K562 (cell line): ENCODE results near the gene MGAT1. TPM values are rescaled to one million over a fixed set of nuclear protein-coding genes. Genes with fewer than 3 reads are reported as not detected.

ENCODE experiments used
- BRF1 ChIP-seq: IDR thresholded peaks from 3 replicates; pipeline ENCODE4 v1.6.1; 2011; ENCODE audit warnings: borderline replicate concordance, mild to moderate bottlenecking; ENCODE audit not compliant: insufficient read length; ENCODE audit errors: extremely low read depth
- CAMTA2 ChIP-seq: fragments of 250-450 bp; sonication (Bioruptor Pico); conservative IDR thresholded peaks from 2 replicates; pipeline ENCODE4 v1.5.1; 2022
- CUX1 ChIP-seq: fragments of 200-800 bp; sonication (Bioruptor generic); IDR thresholded peaks from 2 replicates; pipeline ENCODE4 v1.6.1; 2016; ENCODE audit warnings: missing genetic modification characterization, missing compliant biosample characterization
- MECOM ChIP-seq: fragments of 250-450 bp; sonication (Bioruptor Pico); IDR thresholded peaks from 2 replicates; pipeline ENCODE4 v1.8.0; 2022; ENCODE audit warnings: inconsistent platforms
- NCOA6 ChIP-seq: fragments of 450-650 bp; IDR thresholded peaks from 2 replicates; pipeline ENCODE4 v1.6.1; 2017; ENCODE audit warnings: mild to moderate bottlenecking
- RAD21 ChIP-seq, 2 experiments: fragments of 250-450 bp in 1 of 2; fragments of 450-650 bp in 1 of 2; sonication (Bioruptor Pico) in 1 of 2; formaldehyde crosslinking in 1 of 2; IDR thresholded peaks in 1 of 2; conservative IDR thresholded peaks in 1 of 2; 2 replicates each; pipeline versions ENCODE4 v1.4.0 to v1.8.0; 2020 to 2022; ENCODE audit warnings: mild to moderate bottlenecking in 2 of 2, moderate library complexity in 1 of 2
- RFX5 ChIP-seq: IDR thresholded peaks from 2 replicates; pipeline ENCODE4 v1.6.1; 2011; ENCODE audit warnings: low read depth, mild to moderate bottlenecking, improper control_type of control experiment, low read length
- SIN3A ChIP-seq, 2 experiments: fragments of 150-350 bp in 1 of 2; IDR thresholded peaks; 2 replicates each; pipeline ENCODE4 v1.6.1; 2011 to 2016; ENCODE audit warnings: borderline replicate concordance in 2 of 2, low read depth in 2 of 2, low read length in 2 of 2, mild to moderate bottlenecking in 2 of 2, moderate library complexity in 2 of 2; ENCODE audit not compliant: control insufficient read depth in 1 of 2
- SMAD4 ChIP-seq: fragments of 250-450 bp; sonication (Bioruptor Pico); conservative IDR thresholded peaks from 2 replicates; pipeline ENCODE4 v1.8.0; 2021; ENCODE audit warnings: inconsistent platforms, mild to moderate bottlenecking, moderate library complexity
- TEAD2 ChIP-seq: fragments of 450-650 bp; IDR thresholded peaks from 2 replicates; pipeline ENCODE4 v1.6.1; 2016; ENCODE audit warnings: missing genetic modification characterization, control low read depth, missing compliant biosample characterization
- ZBTB2 ChIP-seq: fragments of 450-650 bp; IDR thresholded peaks from 2 replicates; pipeline ENCODE4 v1.6.1; 2016; ENCODE audit warnings: antibody characterized with exemption
- ZBTB5 ChIP-seq: fragments of 450-650 bp; IDR thresholded peaks from 2 replicates; pipeline ENCODE4 v1.6.1; 2017; ENCODE audit warnings: antibody characterized with exemption
- ZNF121 ChIP-seq: sonication (generic); formaldehyde crosslinking; conservative IDR thresholded peaks from 2 replicates; pipeline ENCODE4 v1.8.0; 2022; ENCODE audit warnings: missing genetic modification reagents
- ZNF717 ChIP-seq: fragments of 250-450 bp; sonication (Bioruptor Pico); IDR thresholded peaks from 2 replicates; pipeline ENCODE4 v1.5.0; 2021
- polyA plus RNA-seq, 8 experiments: library from polyadenylated mRNA; depleted of rRNA in 4 of 8; stranded (reverse) in 5 of 8; unstranded in 3 of 8; fragments of >200 nt; fragmentation: Nextera tagmentation in 2 of 8; fragmentation: Illumina TruSeq in 1 of 8; extraction: Ambion mirVana in 2 of 8; extraction: Trizol in 1 of 8; gene quantifications; 2 replicates each; pipeline versions ENCODE4 v1.2.1 to v1.2.3, GENCODE V29; 2011 to 2014; ENCODE audit warnings: inconsistent platforms in 1 of 8, missing spikeins in 1 of 8
- total RNA-seq, 7 experiments: library from RNA; depleted of rRNA in 6 of 7; stranded (reverse); fragments of >200 nt in 6 of 7; fragmentation: Illumina TruSeq in 2 of 7; extraction: Trizol in 2 of 7; gene quantifications; 2 replicates each; pipeline versions ENCODE4 v1.2.1 to v1.2.3, GENCODE V29; 2011 to 2021; ENCODE audit warnings: low replicate concordance in 1 of 7
- TF ChIP-seq, protein P1 (sequence below), 2 experiments: fragments of 450-650 bp in 1 of 2; sonication (generic) in 1 of 2; formaldehyde crosslinking in 1 of 2; IDR thresholded peaks in 1 of 2; conservative IDR thresholded peaks in 1 of 2; 2 replicates each; pipeline versions ENCODE4 v1.6.1 to v1.8.1; 2016 to 2023; ENCODE audit warnings: mild to moderate bottlenecking in 2 of 2, moderate library complexity in 2 of 2, inconsistent platforms in 1 of 2, missing genetic modification reagents in 1 of 2
- TF ChIP-seq, protein P2 (sequence below): fragments of 450-650 bp; formaldehyde crosslinking; IDR thresholded peaks from 2 replicates; pipeline ENCODE4 v1.4.0; 2020; ENCODE audit warnings: mild to moderate bottlenecking, moderate library complexity

The MGAT1 gene
- total and polyA plus RNA-seq, 9 of the 15 experiments (the other 6 are each of a cell fraction or from before 2014, with no cell fraction given) = 3.9 to 82.7 (median 44.5) TPM

DNA sequence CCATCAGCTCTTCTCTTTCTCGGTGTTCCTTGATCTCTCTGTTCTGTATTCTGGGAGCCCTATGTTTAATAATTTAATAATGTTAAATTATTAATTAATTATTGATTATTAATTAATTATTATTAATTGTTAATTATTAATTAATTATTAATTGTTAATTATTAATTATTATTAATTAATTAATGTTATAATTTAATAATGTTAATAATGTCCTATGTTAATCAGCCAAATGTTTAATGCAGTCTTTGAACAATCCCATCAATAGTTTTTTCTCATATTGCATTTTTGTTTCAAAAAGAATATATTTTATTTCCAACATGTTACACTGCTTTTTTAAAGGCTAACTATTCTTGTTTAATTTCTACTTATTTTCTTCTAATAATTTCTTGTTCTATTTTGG lies 26.2 kb downstream of the MGAT1 start (continued):
- no peak for TF ChIP-seq NCOA6
- TF ChIP-seq SIN3A (IDR thresholded peaks at IDR 0.05; ENCODE audit: borderline replicate concordance in 2 of 2, control insufficient read depth in 1 of 2, low read depth in 2 of 2, low read length in 2 of 2) = no peak
- peak; percentile 76; the same call in 1 of the 2 replicates for TF ChIP-seq ZBTB2
- no peak for TF ChIP-seq TEAD2 (tag)
- TF ChIP-seq ZNF717 (CRISPR knock-in tag) = no peak
- TF ChIP-seq ZBTB5 = no peak
- no peak for TF ChIP-seq RAD21 (CRISPR knock-in tag; conservative IDR thresholded peaks at IDR 0.05 in 1 of 2, IDR thresholded peaks at IDR 0.05 in 1 of 2)
- TF ChIP-seq, protein P1, sequence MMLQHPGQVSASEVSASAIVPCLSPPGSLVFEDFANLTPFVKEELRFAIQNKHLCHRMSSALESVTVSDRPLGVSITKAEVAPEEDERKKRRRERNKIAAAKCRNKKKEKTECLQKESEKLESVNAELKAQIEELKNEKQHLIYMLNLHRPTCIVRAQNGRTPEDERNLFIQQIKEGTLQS (IDR thresholded peaks at IDR 0.05) = no peak
- TF ChIP-seq, protein P1 (CRISPR knock-in tag; conservative IDR thresholded peaks at IDR 0.05) = no peak
- TF ChIP-seq, protein P2, sequence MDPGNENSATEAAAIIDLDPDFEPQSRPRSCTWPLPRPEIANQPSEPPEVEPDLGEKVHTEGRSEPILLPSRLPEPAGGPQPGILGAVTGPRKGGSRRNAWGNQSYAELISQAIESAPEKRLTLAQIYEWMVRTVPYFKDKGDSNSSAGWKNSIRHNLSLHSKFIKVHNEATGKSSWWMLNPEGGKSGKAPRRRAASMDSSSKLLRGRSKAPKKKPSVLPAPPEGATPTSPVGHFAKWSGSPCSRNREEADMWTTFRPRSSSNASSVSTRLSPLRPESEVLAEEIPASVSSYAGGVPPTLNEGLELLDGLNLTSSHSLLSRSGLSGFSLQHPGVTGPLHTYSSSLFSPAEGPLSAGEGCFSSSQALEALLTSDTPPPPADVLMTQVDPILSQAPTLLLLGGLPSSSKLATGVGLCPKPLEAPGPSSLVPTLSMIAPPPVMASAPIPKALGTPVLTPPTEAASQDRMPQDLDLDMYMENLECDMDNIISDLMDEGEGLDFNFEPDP (CRISPR knock-in tag) = no peak
- no peak for TF ChIP-seq BRF1
- no peak for TF ChIP-seq SMAD4 (CRISPR knock-in tag)
- no peak for TF ChIP-seq ZNF121
- no peak for TF ChIP-seq CAMTA2 (CRISPR knock-in tag)
- TF ChIP-seq MECOM (CRISPR knock-in tag) = no peak
- TF ChIP-seq CUX1 (CRISPR knock-in tag) = peak; percentile 87
- no peak for TF ChIP-seq RFX5
